ENCODE data around the gene KDM4C. TPM values are rescaled to one million over a fixed set of nuclear protein-coding genes. Genes with fewer than 3 reads are reported as not detected.

The KDM4C gene
- total and polyA plus RNA-seq, 2 donors (not counting 1 experiment from before 2014, with no cell fraction given), result 13.0 to 39.0 TPM

DNA sequence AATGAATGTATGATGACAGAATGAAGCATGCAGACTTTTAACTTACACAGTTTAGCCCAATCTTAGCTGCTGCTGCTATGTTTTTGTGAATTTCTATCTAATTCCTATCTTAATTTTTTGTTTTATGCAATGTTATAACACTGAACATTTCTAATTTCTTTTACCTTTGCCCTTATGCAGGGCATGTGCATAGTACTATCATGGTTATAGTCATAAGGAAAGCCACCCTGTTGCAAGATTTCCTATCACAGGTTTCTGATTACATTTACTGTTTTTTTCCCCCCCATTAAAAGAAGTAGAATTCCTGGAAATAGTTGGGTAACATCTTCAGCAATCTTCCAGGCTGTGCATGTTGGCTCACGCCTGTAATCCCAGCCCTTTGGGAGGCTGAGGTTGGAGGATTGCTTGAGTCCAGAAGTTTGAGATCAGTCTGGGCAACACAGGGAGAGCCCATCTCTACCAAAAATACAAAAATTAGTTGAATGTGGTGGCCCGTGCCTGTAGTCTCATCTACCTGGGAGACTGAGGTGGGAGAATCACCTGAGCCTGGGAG is 164.4 kb downstream of the KDM4C start:
- Histone ChIP-seq H2AFZ (ENCODE audit: low read length) (no peak overlapping the region), H3K27me3 (ENCODE audit: control insufficient read depth, insufficient read depth, low read length) (no peaks in the 10 kb centered on the region), H3K4me3 (replicated peaks in 1 of 4; ENCODE audit: control extremely low read depth in 1 of 4, insufficient read depth in 1 of 4, low read depth in 3 of 4, low read length in 4 of 4) (no peak overlapping the region), H3K9me3 (ENCODE audit: control insufficient read depth, insufficient read depth, low read depth, low read length) (no peaks in the 10 kb centered on the region), H3K27ac (ENCODE audit: insufficient read depth, low read length) (no peak overlapping the region), H3K36me3 (ENCODE audit: control insufficient read depth, insufficient read depth, low read length) (no peaks in the 10 kb centered on the region), H3K79me2 (ENCODE audit: control insufficient read depth, insufficient read depth, low read length) (no peaks in the 10 kb centered on the region), H3K9ac (ENCODE audit: insufficient read depth, low read length) (no peak overlapping the region), H3K4me2 (ENCODE audit: extremely low read depth, insufficient read depth, low read length) (no peak overlapping the region), H4K20me1 (ENCODE audit: control insufficient read depth, extremely low read depth, insufficient read depth, low read length) (no peaks in the 10 kb centered on the region), H3K4me1 (ENCODE audit: control insufficient read depth, extremely low read depth, insufficient read depth, low read length) (no peaks in the 10 kb centered on the region)
- no peak for TF ChIP-seq EZH2 (IDR thresholded peaks at IDR 0.05; ENCODE audit: low read length, missing control alignments)
- TF ChIP-seq, protein P1, sequence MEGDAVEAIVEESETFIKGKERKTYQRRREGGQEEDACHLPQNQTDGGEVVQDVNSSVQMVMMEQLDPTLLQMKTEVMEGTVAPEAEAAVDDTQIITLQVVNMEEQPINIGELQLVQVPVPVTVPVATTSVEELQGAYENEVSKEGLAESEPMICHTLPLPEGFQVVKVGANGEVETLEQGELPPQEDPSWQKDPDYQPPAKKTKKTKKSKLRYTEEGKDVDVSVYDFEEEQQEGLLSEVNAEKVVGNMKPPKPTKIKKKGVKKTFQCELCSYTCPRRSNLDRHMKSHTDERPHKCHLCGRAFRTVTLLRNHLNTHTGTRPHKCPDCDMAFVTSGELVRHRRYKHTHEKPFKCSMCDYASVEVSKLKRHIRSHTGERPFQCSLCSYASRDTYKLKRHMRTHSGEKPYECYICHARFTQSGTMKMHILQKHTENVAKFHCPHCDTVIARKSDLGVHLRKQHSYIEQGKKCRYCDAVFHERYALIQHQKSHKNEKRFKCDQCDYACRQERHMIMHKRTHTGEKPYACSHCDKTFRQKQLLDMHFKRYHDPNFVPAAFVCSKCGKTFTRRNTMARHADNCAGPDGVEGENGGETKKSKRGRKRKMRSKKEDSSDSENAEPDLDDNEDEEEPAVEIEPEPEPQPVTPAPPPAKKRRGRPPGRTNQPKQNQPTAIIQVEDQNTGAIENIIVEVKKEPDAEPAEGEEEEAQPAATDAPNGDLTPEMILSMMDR (conservative IDR thresholded peaks at IDR 0.05 in 1 of 2, IDR thresholded peaks at IDR 0.05 in 1 of 2; ENCODE audit: low read depth in 1 of 2, low read length in 2 of 2), result no peak
- DNase-seq (ENCODE audit: low read depth in 2 of 2), result no peak

DNA sequence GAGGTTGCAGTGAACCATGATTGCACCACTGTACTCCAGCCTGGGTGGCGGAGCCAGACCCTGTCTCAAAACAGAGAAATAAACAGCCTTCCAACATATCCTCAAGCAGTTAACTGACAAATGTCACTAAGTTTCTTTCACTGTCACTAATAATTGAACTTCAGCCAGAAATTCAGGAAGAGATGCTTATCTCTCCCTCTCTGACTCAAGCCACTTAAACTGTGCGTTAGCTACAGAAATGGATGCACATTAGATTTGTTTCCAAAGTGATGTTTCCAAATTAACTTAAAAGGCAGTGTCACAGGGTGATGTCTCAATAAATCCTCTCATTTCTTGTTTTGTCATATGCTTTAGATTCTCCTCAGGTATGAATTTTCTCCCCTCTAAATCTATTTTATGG is 164.9 kb downstream of the KDM4C start:
- Histone ChIP-seq H4K20me1 (ENCODE audit: control insufficient read depth, extremely low read depth, insufficient read depth, low read length) (no peaks in the 10 kb centered on the region), H3K4me1 (ENCODE audit: control insufficient read depth, extremely low read depth, insufficient read depth, low read length) (no peaks in the 10 kb centered on the region)
- TF ChIP-seq, protein P1 (conservative IDR thresholded peaks at IDR 0.05 in 1 of 2, IDR thresholded peaks at IDR 0.05 in 1 of 2; ENCODE audit: low read depth in 1 of 2, low read length in 2 of 2), result no peak
- TF ChIP-seq EZH2 (IDR thresholded peaks at IDR 0.05; ENCODE audit: low read length, missing control alignments), result no peak

DNA sequence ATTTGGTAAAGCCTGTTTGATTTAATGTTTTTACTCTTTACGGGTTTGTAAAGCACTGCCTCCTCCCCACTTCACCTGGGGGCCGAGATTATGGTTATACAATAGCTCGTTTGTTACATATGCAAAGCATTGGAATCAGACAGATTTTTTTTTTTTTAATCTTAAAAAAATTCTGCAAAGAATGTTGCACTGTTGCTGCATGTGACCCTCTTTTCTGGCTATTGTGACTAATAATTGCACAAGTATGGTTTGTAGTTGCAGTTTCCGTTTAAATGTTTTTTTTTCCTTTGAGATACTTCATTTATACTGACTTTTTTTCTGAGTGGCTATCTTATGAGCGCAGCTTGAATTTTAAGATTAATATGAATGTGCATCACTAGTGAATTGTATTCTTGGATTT is 165.3 kb downstream of the KDM4C start:
- Histone ChIP-seq H4K20me1 (ENCODE audit: control insufficient read depth, extremely low read depth, insufficient read depth, low read length) (no peaks in the 10 kb centered on the region), H3K79me2 (ENCODE audit: control insufficient read depth, insufficient read depth, low read length) (no peaks in the 10 kb centered on the region), H2AFZ (ENCODE audit: low read length) (no peak overlapping the region), H3K9ac (ENCODE audit: insufficient read depth, low read length) (no peak overlapping the region), H3K27ac (ENCODE audit: insufficient read depth, low read length) (no peak overlapping the region), H3K27me3 (ENCODE audit: control insufficient read depth, insufficient read depth, low read length) (no peaks in the 10 kb centered on the region), H3K4me2 (ENCODE audit: extremely low read depth, insufficient read depth, low read length) (no peak overlapping the region), H3K4me1 (ENCODE audit: control insufficient read depth, extremely low read depth, insufficient read depth, low read length) (no peaks in the 10 kb centered on the region), H3K36me3 (ENCODE audit: control insufficient read depth, insufficient read depth, low read length) (no peaks in the 10 kb centered on the region), H3K4me3 (replicated peaks in 1 of 4; ENCODE audit: control extremely low read depth in 1 of 4, insufficient read depth in 1 of 4, low read depth in 3 of 4, low read length in 4 of 4) (no peak overlapping the region), H3K9me3 (ENCODE audit: control insufficient read depth, insufficient read depth, low read depth, low read length) (no peaks in the 10 kb centered on the region)
- TF ChIP-seq EZH2 (IDR thresholded peaks at IDR 0.05; ENCODE audit: low read length, missing control alignments), result no peak
- TF ChIP-seq, protein P1 (conservative IDR thresholded peaks at IDR 0.05 in 1 of 2, IDR thresholded peaks at IDR 0.05 in 1 of 2; ENCODE audit: low read depth in 1 of 2, low read length in 2 of 2), result no peak
- DNase-seq (ENCODE audit: low read depth in 2 of 2), result no peak

More for the DNA sequence above, 164.9 kb downstream of the KDM4C start:
- no peak for DNase-seq (ENCODE audit: low read depth in 2 of 2)
- Histone ChIP-seq H3K27ac (ENCODE audit: insufficient read depth, low read length) (no peak overlapping the region), H3K4me2 (ENCODE audit: extremely low read depth, insufficient read depth, low read length) (no peak overlapping the region), H3K27me3 (ENCODE audit: control insufficient read depth, insufficient read depth, low read length) (no peaks in the 10 kb centered on the region), H2AFZ (ENCODE audit: low read length) (no peak overlapping the region), H3K4me3 (replicated peaks in 1 of 4; ENCODE audit: control extremely low read depth in 1 of 4, insufficient read depth in 1 of 4, low read depth in 3 of 4, low read length in 4 of 4) (no peak overlapping the region), H3K79me2 (ENCODE audit: control insufficient read depth, insufficient read depth, low read length) (no peaks in the 10 kb centered on the region), H3K9me3 (ENCODE audit: control insufficient read depth, insufficient read depth, low read depth, low read length) (no peaks in the 10 kb centered on the region), H3K9ac (ENCODE audit: insufficient read depth, low read length) (no peak overlapping the region), H3K36me3 (ENCODE audit: control insufficient read depth, insufficient read depth, low read length) (no peaks in the 10 kb centered on the region)
